ENCODE results near the gene DAAM1.

Gene DAAM1

DNA sequence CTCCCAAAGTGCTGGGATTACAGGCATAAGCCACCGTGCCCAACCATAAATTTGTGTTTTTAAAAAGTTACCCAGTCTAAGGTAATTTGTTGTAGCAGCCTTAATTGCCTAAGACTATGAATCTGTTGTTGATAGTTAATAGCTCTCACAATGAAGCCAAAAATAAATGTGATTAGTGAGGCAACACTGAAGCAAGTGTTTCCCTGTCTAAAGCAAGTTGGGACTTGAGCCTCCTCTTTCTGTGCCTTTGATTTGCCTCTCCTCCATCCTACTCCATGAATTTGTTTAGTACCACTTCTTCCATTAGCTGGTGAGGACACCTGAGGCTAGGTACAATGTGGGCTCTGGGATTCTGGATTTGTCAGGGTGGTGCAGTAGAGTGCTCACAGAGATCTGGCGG is 36.8 kb downstream of the DAAM1 start:
- DNase-seq, result no peak

DNA sequence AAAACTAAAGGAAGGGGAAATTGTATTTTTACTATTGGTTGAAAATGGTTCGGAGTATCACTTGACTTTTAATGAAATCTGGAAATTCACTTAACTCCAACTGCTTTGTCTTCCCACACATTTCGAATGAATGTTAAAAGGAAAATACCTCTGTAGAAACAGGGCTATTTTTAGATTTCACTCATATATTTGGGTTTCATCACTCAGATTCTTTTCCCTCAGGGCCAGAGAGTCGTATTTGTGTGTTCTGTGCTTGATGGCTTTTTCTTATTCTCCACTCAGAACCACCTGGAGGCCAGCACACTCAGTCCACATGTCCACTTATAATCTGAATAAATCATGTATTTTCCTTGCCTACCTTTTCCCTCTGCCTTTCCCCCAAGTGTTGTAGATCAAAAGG is 40.0 kb downstream of the DAAM1 start:
- no peak for DNase-seq

DNA sequence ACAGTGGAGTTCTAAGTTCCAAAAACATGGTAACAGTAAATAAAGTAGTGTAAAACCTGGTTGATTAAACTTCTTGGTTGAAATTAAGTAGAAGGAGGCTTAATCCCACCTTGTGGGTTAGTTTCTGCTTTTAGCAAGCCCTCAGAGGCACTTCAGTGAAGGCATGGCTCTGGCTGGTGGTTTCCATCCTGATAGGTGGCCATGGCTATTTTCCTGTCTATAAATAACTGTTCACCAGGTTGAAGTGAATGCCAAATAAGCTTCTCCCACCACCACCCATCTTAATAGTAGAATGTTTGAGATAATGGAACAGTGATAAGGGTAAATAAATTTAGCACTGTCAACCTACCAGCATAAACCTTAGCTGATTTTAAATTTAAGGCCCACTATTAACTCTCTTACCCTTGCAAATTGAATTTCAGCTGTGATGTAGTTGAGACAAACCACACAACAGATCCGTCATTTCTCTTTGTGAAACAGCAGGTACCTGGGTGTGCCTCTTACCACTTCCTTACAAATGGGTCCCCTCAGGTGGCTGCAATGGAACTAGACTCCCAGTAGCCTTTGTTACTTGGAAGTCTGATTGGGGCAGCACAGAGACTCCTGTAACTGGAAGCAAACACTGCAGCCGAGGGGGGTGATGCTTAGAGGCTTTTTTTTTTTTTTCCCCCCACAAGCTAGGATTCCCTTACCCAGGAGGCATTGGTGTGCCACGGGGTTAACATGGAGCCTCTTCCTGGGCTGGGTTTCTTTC is 41.4 kb downstream of the DAAM1 start:
- DNase-seq, result no peak

DNA sequence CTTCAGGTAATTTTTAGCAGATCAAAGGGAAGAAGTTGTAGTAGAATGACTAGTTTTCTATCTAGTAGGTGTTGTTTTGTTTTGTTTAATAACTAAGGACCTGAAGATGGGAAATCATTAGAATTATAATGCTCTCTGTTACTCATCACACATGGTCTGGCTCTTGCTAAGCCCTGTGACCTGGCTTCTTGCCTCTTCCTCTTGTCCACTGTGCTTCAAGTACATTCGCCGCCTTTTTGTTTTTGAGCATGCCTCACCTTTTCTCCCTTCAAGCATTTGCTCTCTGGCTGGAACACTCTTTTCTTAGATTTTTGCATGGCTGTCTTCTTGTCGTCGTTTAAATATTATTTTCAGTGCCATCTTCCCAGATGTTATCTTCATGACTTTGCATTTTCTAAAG is 47.7 kb downstream of the DAAM1 start:
- no peak for DNase-seq

DNA sequence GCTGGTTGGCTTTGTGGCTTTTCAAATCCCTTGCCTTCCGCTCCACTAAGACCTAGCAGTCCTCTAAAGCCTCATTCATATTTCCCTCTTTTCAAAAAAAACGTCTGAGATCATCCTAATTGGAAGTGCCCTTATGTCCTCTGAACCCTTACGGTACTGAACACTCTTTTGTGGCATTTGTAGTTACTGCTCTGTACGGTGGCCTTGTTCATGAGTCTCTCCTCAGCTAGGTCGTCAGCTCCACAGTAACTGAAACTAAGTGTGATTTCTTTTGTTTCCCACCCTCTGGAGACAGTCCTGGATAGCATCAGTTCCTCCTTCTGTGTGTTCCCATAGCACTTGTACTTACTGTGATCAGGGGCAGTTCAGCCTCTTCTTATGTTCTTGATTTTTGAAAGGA is 49.7 kb downstream of the DAAM1 start:
- no peak for DNase-seq

DNA sequence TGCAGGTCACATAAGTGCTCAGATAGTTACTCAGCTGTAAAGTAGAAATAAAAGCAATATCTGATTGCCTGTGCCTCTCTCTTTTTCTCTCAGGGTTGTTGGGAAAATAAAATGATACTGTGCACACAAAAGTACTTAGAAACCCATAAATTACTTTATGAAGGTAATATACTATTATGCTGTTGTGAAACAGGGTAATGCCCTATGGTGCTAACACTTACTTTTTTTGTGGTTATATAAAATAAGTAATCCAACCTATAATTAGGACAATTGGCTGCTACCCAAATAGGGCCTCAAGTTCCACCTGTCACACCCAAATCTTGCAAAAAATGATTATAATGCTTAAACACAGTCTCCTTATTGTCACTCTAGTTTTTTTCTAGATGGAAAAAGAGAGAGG is 50.6 kb downstream of the DAAM1 start:
- DNase-seq, result no peak

DNA sequence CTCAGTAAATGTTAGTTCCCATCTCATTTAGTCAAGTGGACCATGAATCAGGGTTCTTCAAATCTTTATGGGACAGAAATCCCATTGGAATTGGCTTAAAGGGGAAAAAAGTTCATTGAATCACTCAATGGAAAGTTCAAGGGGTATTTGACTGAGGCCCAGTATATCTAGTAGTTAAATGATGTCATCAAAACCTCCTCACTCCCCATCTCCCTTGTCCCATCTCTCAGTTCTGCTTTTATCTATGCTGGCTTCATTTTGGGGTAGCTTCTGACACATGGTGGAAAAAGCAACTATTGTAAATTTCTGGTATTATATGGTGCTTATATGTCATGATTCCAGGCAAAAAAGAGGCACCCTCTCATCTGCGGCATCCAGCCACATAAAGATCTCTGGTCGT is 51.9 kb downstream of the DAAM1 start:
- no peak for DNase-seq

DNA sequence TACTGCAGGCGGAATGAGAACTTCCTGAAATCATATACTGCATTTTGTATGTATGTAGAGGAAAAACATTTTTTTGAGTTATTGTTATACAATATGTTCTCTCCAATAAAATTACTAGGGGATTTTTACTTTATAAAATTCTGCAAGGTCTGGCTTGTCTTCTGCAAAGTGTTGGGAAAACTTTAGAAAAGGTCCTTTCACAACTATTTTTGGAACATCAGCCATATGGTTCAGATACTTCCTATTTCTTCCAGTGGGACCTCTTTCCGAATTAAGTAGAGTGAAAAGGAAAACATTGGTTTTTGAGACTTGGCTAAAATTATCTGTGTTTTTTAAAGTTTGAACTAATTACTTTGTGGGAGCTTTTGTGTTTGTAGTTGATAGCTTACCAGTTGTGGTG is 52.7 kb downstream of the DAAM1 start:
- DNase-seq, result no peak

DNA sequence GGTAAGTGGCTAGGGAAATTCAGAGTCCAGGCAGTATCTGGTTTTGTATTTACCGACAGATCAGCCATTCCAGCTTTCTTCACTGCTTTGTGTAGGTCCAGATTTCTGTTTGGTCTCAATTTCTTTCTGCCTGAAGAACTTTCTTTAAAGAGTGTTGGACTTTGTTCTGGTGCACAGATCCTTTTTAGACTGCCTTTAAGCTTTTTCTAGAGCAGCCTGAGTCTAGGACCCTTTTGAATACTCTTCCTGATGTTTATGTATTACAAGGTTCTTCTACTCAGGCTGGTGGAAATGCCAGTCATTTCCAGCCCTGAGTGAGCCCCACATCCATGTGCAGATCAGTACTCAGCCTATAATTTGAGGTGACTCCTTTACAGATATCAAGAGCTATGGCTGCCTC is 54.7 kb downstream of the DAAM1 start:
- DNase-seq, result no peak

DNA sequence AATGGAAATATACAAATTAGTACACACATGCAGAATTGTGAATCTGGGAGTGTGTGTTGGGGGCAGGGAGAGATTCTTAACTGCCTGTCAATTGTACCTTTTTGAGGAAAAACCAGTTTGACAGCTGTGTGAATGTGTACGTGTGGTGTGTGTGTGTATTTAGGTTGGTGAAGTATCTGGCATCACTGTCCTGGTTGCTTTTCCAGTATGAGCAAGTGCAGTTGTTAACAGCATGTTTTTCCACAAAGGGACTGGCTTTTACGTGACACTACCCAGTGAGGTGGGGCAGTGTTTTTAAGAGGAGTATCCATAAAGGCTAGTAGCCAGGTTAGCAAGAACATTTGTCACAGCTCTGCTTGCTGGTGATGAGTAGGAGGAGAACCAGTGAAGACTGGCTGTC is 56.1 kb downstream of the DAAM1 start:
- no peak for DNase-seq

DNA sequence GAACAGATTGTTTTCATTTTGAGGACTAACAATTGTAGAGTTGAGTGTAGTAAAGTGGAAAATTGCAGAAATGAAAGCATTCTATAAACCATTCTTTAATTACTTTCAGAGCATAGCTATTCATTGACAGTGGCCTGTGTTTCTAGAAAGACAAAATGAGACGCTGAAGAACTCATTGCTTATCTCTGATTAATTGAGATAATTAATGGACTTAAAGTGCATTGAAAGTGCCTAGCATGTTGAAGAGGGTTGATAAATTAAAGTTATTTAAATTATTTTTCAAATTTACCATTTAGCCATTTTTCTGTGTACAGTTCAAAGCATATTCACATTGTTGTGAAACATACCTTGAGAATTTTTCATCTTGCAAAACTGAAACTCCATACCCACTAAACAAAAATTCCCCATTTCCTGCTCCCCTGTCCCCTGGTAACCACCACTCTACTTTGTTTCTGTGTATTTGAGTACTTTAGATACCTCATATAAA is 57.4 kb downstream of the DAAM1 start:
- no peak for DNase-seq

DNA sequence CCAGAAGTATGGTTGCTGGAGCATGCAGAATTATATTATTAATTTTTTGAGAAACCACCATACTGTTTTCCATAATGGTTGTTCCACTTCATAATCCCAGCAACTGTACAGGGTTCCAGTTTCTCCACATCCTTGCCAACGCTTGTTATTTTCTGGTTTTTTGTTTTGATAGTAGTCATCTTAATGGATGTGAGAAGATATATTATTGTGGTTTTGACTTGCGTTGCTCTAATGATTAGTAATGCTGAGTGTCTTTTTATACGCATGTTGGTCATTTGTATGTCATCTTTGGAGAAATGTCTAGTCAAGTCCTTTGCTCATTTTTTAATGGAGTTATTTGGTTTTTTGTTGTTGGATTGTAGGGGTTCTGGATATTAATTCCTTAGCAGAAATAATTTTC is 58.1 kb downstream of the DAAM1 start:
- no peak for DNase-seq

DNA sequence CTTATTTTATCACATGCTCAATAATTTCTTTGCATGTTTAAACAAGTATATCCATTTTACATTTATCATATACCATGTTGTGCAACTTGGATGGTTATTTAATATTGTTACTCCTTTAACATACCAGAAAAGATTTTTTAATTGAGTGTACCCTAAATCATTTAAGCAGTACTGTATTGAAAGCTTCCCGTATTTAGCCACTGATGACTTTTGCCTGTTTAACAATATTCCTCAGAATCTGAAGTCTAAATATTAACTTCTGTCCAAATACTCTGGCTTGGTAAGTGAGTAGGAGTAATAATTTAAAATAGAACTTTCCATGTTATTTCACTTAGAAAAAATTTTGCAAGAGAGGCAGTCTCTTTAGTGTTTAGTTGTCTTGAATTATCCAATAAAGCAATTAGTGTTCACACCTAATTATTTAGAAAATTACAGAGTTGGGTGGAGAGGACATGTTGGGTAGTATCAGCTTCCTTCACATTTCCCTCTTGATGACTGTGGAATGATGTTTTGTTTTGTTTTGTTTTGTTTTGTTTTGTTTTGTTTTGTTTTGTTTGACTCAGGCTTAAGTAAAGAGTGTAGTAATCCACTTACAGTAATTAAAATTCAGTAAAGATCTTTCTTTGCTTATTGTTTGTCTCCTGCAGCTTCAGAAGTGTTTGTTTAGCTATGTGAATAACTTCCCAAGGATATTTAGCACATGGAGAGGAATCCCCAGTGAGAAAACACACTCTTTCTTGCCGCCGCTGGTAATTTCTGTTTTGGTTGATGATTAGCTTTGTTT is 59.5 kb downstream of the DAAM1 start:
- DNase-seq, result no peak

DNA sequence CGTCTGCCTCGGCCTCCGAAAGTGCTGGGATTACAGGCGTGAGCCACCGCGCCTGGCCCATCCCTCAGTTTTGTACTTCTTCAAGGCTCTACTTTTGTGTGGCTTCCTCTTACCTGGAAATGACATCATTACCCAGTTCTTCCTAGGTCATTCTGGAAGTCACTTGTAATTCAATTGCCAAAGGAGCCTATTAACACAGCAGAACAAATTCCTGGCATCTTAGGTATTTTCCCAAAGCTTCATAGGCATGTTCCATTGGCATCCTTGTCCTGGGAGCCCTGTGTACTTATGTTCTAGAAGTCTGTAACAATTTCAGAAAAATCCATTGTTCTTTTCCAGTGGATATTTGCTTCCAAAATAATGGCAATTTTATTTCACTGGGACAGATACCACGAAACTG is 60.6 kb downstream of the DAAM1 start:
- DNase-seq, result no peak

DNA sequence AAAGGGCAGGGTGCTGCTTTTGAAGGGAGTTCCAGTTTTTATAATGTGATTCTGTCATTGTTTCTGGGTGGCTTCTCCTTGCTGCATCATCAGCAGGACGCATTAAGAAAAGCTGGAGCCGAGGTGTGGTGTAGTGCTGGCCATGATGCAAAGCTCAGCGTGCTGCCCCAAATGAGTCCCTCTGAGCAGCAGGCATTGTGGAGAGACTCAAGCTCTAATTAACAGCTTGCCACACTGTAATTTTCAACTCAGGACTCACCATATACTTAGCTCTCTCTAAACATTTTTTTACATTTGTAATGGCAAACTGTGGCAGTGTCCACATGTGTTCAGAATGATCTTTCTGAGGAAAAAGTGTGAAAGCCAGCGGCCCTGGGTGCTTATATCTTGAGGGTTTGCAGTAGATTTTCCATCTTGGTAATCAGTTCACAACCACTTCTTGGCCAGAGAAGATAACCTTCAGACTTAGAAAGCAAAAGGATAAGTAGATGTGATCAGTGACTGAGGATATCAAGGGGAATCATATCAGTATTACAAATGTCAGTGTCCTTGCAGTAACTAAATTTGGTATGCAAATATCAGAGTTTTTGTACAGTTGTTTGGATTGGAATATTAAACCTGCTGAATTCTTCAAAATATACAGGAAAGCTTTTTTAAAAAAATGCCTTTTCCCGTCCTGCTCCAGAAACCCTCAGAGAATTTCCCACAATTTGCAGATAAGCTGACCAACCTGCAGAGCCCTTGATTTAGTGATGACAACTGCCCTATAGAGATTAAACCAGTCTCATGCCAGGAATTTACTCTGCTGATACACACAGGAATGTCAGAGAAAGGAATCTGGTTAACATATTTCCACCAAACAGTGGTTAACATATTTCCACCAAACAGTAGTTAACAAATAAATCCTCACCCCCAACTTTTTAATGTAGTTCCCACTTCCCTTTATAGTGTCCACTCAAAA is 63.6 kb downstream of the DAAM1 start:
- no peak for DNase-seq

DNA sequence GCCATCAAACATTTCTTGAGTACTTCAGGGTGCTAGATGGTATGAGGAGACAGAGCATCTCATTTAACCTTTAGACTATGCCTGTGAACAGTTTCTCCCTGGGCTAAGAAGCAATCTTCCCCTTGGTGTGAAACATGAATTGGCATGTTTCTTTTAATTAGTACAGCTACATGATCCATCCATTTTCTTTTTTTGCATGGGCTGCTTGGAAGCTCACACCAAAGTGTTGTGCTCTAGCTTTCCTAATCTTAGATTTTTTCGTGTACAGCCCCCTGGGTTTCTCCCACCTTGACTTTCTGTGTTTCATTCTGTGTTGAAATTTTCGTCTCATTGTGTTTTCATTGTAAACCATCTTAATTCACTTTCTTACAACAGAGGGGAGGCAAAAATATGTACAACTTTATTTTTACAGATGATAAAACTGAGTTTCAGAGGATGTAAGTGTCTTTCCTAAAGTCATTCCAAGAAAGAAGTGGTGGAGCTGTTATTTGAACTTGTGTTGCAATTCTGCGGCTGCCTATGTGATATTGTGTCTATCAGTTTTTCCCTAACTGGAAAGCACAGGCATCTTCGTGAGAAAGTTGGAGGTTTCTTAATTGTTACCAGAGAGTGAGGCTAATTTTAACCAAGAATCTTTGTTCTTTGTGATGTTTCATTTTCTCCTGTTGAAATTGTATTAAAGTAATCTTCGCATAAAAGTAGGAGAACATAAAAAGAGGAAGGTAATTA is 64.5 kb downstream of the DAAM1 start:
- no peak for DNase-seq

DNA sequence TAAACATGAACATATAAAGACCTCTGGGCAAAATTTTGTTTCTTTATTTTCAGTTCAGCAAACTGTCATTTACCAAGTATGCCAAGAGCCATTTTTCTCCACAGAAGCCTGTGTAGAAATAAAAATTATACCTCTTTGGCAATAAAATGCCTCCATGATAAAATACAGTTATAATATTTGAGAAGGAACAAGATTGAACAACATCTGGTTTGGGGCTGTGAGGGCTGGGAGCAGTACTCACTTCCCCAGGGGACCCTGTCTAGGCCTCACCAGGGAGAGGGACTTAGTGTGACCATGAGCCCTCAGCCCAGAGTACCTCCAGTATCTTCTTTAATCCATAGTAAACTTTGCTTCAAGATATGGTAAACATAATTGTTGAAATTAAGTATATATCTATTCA is 65.1 kb downstream of the DAAM1 start:
- DNase-seq, result no peak

DNA sequence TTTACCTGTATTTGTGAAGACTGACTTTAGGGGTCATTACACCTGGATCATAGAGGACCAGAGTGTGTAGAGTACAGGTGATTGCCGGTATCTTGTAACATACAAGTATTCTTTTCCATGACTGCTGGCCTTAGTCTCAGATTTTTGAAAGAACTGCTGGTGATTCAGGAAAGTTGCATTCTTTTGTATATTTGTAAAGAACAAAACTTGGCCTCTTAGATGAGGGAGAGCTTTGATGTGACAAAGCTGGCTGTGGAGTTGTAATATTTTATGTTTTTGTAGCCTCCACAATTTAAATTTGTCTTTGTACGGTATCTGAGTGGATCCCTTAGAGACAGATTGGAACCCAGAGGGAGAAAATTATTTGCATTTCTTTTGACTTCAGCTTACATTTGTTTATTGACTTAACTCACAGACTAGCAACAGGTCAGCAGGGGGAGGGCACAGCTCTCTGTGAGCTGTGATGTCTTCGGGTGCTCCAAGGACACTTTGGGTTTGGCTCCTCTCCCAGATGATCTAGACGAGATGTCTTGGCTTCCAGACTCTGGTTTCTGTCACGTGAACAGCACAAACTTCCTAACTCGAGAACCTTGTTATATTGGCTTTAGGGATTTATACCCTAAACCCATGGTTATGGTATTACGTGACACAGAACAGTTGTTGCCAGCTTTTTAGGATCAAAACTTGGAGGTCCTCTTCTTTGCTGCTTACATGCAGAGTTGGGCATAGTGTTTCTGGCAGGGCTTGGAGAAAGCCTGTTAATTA is 65.9 kb downstream of the DAAM1 start:
- no peak for DNase-seq

DNA sequence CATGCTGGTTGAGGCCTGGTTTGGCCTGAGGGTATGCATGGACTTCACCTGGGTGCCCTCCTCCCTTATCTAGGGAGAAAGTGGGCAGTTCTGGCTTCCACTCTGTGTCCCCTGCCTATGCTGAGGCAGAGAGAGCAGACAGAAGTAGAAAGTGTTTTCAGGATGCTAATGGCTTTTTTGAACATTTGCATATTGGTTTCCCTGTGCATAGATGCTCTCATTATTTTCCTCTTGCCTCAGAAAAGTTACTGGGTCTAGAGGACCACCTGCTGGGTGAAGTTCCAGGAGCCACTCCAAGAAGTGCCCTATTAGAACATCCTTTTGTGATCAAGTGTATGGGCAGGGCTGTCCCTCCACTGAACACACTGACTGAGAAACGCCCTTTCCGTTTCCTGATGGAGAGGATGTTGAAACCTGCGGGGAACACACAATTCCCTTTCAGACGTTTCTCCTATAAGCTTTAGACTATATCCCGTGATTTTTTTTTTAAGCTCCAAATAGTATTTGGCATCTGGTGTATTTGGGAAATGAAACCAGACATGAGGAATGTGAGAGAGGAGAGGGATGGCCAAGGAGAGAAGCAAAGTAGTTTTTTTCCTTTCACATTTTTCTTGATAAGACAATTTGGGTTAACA is 66.6 kb downstream of the DAAM1 start:
- DNase-seq, result no peak

DNA sequence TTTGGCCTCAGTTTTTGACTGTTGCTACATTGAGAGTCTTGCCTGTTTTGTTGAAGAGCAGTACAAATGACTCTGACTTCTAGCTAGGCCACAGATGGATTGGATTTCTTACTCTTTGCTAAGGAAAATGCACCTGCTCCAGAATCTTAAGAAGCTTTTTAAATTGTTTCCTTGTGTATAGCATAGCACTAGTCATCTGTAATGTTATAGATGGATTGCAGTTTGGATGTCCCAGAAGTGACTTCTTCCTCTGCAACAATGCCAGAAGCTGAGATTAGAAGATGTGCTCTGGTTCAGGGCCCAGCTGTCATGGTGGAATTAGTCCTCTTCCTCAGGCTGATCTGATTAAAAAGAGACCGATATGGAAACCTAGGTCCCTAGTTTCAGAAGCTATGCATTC is 67.9 kb downstream of the DAAM1 start:
- no peak for DNase-seq

DNA sequence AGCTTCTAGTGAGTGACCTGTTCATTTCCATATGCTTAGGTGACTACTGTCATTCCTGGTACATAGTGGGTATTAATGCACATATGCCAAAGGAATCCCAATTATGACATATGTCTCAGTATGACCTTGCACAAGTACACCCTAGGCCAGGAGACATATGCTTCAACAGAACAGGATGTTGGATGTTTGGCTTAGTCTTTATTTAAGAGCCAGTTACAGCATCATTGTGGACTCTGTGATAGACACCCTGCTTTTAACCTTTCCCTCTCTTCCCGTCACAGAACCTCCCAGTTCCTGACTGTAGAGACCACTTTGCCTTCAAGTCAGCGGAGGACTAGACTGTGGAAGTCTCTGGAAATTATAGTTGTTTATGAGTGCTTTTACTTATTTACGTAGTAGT is 72.9 kb downstream of the DAAM1 start:
- no peak for DNase-seq

All from NCI-H146 (cell line).